Upper lobe of left lung (tissue), 6 donors: ENCODE data around the gene KCNIP4. TPM values are rescaled to one million over a fixed set of nuclear protein-coding genes. Genes with fewer than 3 reads are reported as not detected.

ENCODE experiments used
- ATAC-seq, 2 donors: fragments of 200-7000 bp; cut with Tn5 transposase; one replicate each; pipeline ENCODE4 v1.9.1; 2022; ENCODE audit warnings: mild to moderate bottlenecking in 2 of 2, moderate library complexity in 2 of 2; ENCODE audit not compliant: low FRiP score in 2 of 2
- DNase-seq, 2 donors: peaks; one replicate each; pipeline ENCODE4 v3.0.0-alpha.2; 2019 to 2020
- H3K27ac ChIP-seq, 4 donors: fragments of 200-600 bp; sonication (generic); one replicate each; pipeline ENCODE4 v1.5.1; 2016 to 2019
- H3K27me3 ChIP-seq, 4 donors: fragments of 200-600 bp; sonication (generic); one replicate each; pipeline ENCODE4 v1.5.1; 2017 to 2019
- H3K36me3 ChIP-seq, 4 donors: fragments of 200-600 bp; sonication (generic); one replicate each; pipeline ENCODE4 v1.5.1; 2016 to 2019
- H3K4me1 ChIP-seq, 4 donors: fragments of 200-600 bp; sonication (generic); one replicate each; pipeline ENCODE4 v1.5.1; 2018 to 2019
- H3K4me3 ChIP-seq, 4 donors: fragments of 200-600 bp; sonication (generic); one replicate each; pipeline ENCODE4 v1.5.1; 2017 to 2019; ENCODE audit warnings: mild to moderate bottlenecking in 2 of 4, moderate library complexity in 1 of 4
- H3K9me3 ChIP-seq, 4 donors: fragments of 200-600 bp; sonication (generic); one replicate each; pipeline ENCODE4 v1.5.1; 2018 to 2019
- EP300 ChIP-seq, 4 donors: sonication (generic); formaldehyde crosslinking; IDR thresholded peaks; one replicate each; pipeline ENCODE4 v1.5.1; 2017; ENCODE audit warnings: antibody characterized with exemption in 4 of 4, control low read depth in 2 of 4
- POLR2A ChIP-seq, 4 donors: fragments of 450-650 bp; IDR thresholded peaks; one replicate each; pipeline ENCODE4 v1.5.1; 2016 to 2017; ENCODE audit warnings: antibody characterized with exemption in 4 of 4, mild to moderate bottlenecking in 2 of 4
- POLR2AphosphoS5 ChIP-seq, 2 donors: sonication (generic); formaldehyde crosslinking; IDR thresholded peaks; one replicate each; pipeline ENCODE4 v1.5.1; 2017; ENCODE audit warnings: antibody characterized with exemption in 2 of 2
- WGBS, 2 donors: methylation state at CpG; one replicate each; pipeline ENCODE4 v1.1.5; 2017 to 2018; 5-methylcytosine and 5-hydroxymethylcytosine counted together
- total RNA-seq, 6 donors: library from RNA; depleted of rRNA in 4 of 6; stranded (reverse); fragments of >200 nt in 4 of 6; gene quantifications; one replicate each; pipeline versions ENCODE4 v1.1.0 to v1.2.1, GENCODE V29; 2016 to 2021
- TF ChIP-seq, protein P1 (sequence below), 6 experiments: fragments of 450-650 bp in 4 of 6; fragments of 200-600 bp in 2 of 6; sonication (generic) in 2 of 6; IDR thresholded peaks; one replicate each; pipeline ENCODE4 v1.5.1; 2016 to 2019; ENCODE audit warnings: antibody characterized with exemption in 6 of 6
- donor health status: DM: no; HTN: no; CAD: no; lungs with moderate emphysema.
- donor health status: DM: no; HTN: yes; CAD: no; lungs with severe emphysema.

The KCNIP4 gene
- total RNA-seq, 6 donors from 2014 or later = 0.20 TPM; not detected in 5

DNA sequence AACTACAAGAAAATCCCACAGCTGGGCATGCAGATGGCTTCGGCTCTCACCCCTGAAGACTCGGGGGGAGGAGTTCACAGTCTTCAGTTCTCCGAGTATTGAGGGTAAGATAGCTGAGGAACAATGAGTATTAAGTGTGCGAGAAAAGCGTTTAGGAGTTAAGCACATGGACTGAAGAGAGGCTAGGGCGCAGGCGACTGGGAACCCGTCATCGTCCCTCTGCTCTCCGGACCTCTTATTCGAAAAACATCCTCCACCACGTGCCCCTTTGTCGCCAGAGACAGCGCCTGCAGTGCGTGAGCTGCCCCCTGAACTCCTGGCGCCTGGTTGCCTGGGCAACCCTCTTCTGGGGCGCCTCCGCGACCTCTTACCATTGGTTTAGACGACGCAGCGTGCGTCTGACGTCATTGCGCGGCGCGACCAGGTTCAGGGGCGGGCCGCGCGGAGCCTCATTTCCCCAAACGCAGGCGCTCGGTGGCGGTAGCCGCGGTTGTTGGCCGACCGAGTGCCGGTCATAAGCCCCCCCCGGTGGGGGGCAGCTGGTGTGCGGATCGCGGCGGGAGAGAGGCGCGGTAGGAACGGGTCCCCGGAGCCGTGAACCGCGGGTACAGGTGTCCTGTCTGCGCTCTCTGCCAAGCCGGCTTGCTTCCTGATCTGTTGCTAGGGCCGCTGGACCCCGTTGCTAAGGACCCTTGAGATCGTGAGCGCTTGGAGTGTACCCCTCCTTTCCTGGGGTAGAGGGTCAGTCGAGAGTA, 1248.4 kb downstream of the KCNIP4 start, which contains the start of gene PACRGL:
Gene PACRGL (plus strand): TSS at position 452 of the 755 bp plus-strand sequence. CDS start 4,024 bp downstream, outside the sequence.
- DNase-seq = peak; percentile 95 to 98
- 0% methylated on average over 18 to 45 of the region's 60 CpGs for WGBS, 2 donors
- Histone ChIP-seq H3K27ac (peak within 1 kb of the TSS; percentile 72 to 91 (median 77)), H3K36me3 (peaks cover 4 to 10% (median 6%) of the 10 kb centered on the region in 4 donors), H3K9me3 (no peaks in the 10 kb centered on the region), H3K27me3 (no peaks in the 10 kb centered on the region), H3K4me1 (peaks cover 12 to 26% (median 19%) of the 10 kb centered on the region in 4 donors), H3K4me3 (peak within 1 kb of the TSS; percentile 60 to 97 (median 79))
- ATAC-seq = peak; percentile 99 to 100
- peak in 2 of 4 donors; percentile 74 to 78 for TF ChIP-seq POLR2A (IDR thresholded peaks at IDR 0.05)
- TF ChIP-seq POLR2AphosphoS5 (IDR thresholded peaks at IDR 0.05) = peak; percentile 43 to 76
- TF ChIP-seq EP300 (IDR thresholded peaks at IDR 0.05) = no peak
- TF ChIP-seq, protein P1, sequence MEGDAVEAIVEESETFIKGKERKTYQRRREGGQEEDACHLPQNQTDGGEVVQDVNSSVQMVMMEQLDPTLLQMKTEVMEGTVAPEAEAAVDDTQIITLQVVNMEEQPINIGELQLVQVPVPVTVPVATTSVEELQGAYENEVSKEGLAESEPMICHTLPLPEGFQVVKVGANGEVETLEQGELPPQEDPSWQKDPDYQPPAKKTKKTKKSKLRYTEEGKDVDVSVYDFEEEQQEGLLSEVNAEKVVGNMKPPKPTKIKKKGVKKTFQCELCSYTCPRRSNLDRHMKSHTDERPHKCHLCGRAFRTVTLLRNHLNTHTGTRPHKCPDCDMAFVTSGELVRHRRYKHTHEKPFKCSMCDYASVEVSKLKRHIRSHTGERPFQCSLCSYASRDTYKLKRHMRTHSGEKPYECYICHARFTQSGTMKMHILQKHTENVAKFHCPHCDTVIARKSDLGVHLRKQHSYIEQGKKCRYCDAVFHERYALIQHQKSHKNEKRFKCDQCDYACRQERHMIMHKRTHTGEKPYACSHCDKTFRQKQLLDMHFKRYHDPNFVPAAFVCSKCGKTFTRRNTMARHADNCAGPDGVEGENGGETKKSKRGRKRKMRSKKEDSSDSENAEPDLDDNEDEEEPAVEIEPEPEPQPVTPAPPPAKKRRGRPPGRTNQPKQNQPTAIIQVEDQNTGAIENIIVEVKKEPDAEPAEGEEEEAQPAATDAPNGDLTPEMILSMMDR (IDR thresholded peaks at IDR 0.05) = peak in 2 of 6 experiments; percentile 11 to 16

DNA sequence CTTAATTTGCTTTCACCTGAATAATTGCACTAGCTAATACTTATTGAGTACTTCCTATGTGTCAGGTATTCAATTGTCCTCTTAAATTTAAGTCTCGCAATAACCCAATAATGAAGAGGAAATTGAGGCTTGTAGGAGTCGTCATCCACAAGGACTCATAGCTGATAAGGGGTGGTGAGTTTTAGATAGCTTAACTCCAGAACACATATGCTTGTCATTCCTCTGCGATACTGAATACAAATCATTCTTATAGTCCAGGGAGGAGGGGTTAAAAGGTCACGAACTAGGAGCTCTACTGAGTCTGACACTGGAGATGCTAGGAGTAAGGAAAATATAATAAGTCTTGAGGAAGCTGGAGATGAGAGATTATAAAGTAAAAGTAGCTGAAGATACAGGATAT, 1249.8 kb downstream of the KCNIP4 start:
- no peaks in the 10 kb centered on the region for H3K36me3 ChIP-seq
- no peak overlapping the region for H3K4me3 ChIP-seq
- no peak for DNase-seq
- no peaks in the 10 kb centered on the region for H3K27me3 ChIP-seq
- WGBS, 2 donors = 51 to 60% methylated on average over 4 of the region's 4 CpGs
- peaks cover 12 to 26% (median 19%) of the 10 kb centered on the region in 4 donors for H3K4me1 ChIP-seq
- no peak overlapping the region for H3K27ac ChIP-seq
- H3K9me3 ChIP-seq = no peaks in the 10 kb centered on the region
- no peak for TF ChIP-seq POLR2AphosphoS5 (IDR thresholded peaks at IDR 0.05)
- TF ChIP-seq POLR2A (IDR thresholded peaks at IDR 0.05) = no peak
- TF ChIP-seq, protein P1 (IDR thresholded peaks at IDR 0.05) = no peak
- no peak for TF ChIP-seq EP300 (IDR thresholded peaks at IDR 0.05)
- no peak for ATAC-seq

DNA sequence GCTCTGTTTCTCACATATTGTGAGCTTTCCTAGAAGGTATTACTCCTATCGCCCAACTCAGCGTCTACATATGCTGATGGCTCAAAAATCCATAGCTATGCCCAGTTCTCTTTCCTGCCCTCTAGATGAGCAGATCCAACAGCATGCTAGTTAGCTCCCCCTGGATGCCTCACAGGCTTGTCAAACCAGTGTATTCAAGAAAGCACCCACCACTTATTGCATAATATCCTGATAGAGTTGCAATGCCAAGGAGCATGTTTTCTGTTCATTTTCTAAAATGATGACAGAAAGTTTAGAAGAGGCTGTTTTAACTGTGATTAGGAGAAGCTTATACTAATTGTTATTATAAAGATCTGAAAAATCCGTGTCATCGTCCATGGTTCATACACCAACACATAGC, 1250.2 kb downstream of the KCNIP4 start:
- no peaks in the 10 kb centered on the region for H3K9me3 ChIP-seq
- ATAC-seq (no peak), DNase-seq (no peak)
- H3K36me3 ChIP-seq = no peaks in the 10 kb centered on the region
- H3K27me3 ChIP-seq = no peaks in the 10 kb centered on the region
- no peak overlapping the region for H3K4me3 ChIP-seq
- H3K4me1 ChIP-seq = peaks cover 12 to 26% (median 19%) of the 10 kb centered on the region in 4 donors
- H3K27ac ChIP-seq = no peak overlapping the region
- WGBS, 2 donors = 88 to 91% methylated on average over 4 of the region's 4 CpGs
- TF ChIP-seq, protein P1 (IDR thresholded peaks at IDR 0.05) = no peak
- TF ChIP-seq EP300 (IDR thresholded peaks at IDR 0.05) (no peak), POLR2A (IDR thresholded peaks at IDR 0.05) (no peak), POLR2AphosphoS5 (IDR thresholded peaks at IDR 0.05) (no peak)

DNA sequence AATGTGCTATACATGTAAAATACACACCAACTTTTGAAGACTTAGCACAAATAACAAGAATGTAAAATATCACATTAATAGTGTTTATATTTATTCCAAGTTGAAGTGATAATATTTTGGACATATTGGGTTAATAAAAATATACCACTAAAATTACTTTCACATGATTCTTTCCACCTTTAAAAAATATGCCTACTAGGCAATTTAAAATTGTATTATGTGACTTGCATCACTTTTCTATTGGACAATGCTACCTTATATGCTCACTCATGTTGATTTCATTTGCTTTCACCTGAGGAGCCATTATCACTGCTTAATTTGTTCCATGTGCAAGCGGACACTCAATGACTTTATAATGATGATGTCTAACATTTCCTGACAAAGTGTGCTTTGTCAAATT, 1251.8 kb downstream of the KCNIP4 start:
- no peaks in the 10 kb centered on the region for H3K27me3 ChIP-seq
- H3K9me3 ChIP-seq = no peaks in the 10 kb centered on the region
- H3K4me1 ChIP-seq = peaks cover 12 to 24% (median 19%) of the 10 kb centered on the region in 4 donors
- TF ChIP-seq POLR2A (IDR thresholded peaks at IDR 0.05) (no peak), EP300 (IDR thresholded peaks at IDR 0.05) (no peak), POLR2AphosphoS5 (IDR thresholded peaks at IDR 0.05) (no peak)
- TF ChIP-seq, protein P1 (IDR thresholded peaks at IDR 0.05) = no peak
- ATAC-seq (no peak), DNase-seq (no peak)
- no peak overlapping the region for H3K27ac ChIP-seq
- 88 to 93% methylated on average over 1 of the region's 1 CpG for WGBS, 2 donors
- no peaks in the 10 kb centered on the region for H3K36me3 ChIP-seq
- H3K4me3 ChIP-seq = no peak overlapping the region
